Left cardiac atrium (tissue), 4 donors: ENCODE measurements around the gene ME1. TPM values are rescaled to one million over a fixed set of nuclear protein-coding genes. Genes with fewer than 3 reads are reported as not detected.
"Not testable (repeated sequence)": the region's sequence is repeated elsewhere in the genome, so short reads cannot be mapped to it uniquely, and the experiment has no call there.

ENCODE experiments used
- ATAC-seq, 2 donors: fragments of 200-7000 bp; cut with Tn5 transposase; one replicate each; pipeline ENCODE4 v1.9.1; 2020; ENCODE audit warnings: mild to moderate bottlenecking in 2 of 2, moderate library complexity in 2 of 2
- DNase-seq: peaks from one replicate; pipeline ENCODE4 v3.0.0-alpha.2; 2020
- intact Hi-C, 2 donors: fragments of 100-400 bp; cut with DNase I; formaldehyde crosslinking; loops; one replicate each; pipeline versions ENCODE4 v1.14.1 to v1.15.1; 2022 to 2023
- total RNA-seq, 2 donors: library from RNA; stranded (reverse); fragmentation: NEBNext Ultra II Directional; extraction: Animal tissue kit (Norgen Biotek cat#: 25700); gene quantifications; one replicate each; pipeline ENCODE4 v1.2.1, GENCODE V29; 2021
- donor health status: DM: no; HTN: yes; CAD: no.
- donor health status: DM: no; HTN: yes; CAD: no; lungs with severe emphysema.
- donor health status: DM: yes; HTN: yes; CAD: no.
- donor health status: Dilated cardiomyopathy.

Gene ME1
- total RNA-seq, 2 donors from 2014 or later: 23.4 to 34.8 TPM

DNA sequence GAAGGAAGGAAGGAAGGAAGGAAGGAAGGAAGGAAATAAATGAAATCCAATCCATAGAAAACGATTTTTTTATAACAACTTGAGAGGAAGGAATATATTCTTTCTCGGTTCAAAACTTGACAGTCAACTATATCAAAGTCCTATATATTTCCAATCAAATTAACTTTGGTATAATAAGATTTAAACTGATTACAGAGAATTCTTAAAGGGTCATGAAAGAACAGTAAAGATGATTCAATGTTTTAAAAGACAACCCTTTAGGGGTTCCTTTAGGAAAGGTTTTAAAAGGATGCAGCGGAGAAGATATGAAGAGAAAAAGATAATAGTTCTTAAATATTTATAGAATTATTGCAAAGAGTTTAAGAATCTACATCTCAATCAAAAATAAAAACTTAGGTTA, 61.2 kb downstream of the ME1 start:
- no peak for DNase-seq
- intact Hi-C loops: no loop called here
- ATAC-seq: no peak

DNA sequence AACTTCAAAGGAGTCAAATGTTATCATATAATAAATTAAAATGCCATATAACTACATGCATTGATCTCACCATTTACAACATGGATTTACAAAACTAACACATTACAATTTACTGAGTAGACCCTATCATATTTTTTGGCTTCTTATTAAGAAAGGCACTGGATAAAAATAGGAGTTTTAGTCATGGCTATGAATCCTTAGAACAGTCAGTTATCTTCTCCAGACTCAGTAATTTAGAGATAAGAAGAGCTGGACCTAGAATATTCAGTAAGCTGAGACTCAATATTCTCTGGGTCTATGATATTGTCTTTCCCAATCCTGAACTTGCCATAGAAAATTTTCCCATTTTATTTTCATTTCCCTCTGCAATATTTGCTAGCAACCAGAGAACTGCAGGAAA, 62.3 kb downstream of the ME1 start:
- DNase-seq (no peak), ATAC-seq (peak in 1 of 2 donors; percentile 58)
- intact Hi-C loops: no loop called here

DNA sequence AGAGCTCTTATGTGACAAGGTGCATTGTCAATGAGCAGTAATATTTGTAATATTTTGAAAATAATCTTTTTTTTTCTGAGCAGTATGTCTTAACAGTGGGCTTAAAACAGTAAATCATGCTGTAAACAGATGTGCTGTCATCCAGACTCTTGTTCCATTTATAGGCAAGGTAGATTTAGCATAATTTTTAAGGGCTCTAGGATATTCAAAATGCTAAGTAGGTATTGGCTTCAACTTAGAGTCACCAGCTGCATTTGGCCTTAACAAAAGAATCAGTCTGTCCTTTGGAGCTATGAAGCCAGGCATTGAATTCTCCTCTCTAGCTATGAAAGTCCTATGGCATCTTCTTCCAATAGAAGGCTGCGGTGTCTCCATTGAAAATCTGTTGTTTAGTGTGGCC, 63.7 kb downstream of the ME1 start:
- intact Hi-C loops: no loop called here
- no peak for ATAC-seq
- DNase-seq: no peak

DNA sequence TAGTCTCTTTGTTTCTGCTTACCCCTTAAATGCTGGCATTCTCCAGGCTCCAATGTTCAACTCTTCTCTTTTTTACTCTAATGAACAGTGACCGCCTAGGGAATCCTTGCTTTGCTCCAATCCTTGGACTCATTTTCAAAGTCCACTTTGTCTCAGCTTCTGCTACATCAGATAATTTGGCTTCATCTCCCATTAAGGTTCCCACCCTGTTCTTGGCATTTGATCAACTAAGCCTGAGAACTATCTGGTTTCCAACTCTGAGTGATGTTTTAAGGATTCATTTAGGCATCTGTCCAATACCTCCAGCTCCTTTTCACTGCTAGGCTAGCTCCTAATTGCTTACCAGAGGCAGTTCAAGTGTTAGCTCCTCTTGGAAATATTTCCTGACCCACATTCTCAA, 64.9 kb downstream of the ME1 start:
- no peak for DNase-seq
- intact Hi-C loops: no loop called here
- peak in 1 of 2 donors; percentile 83 for ATAC-seq

DNA sequence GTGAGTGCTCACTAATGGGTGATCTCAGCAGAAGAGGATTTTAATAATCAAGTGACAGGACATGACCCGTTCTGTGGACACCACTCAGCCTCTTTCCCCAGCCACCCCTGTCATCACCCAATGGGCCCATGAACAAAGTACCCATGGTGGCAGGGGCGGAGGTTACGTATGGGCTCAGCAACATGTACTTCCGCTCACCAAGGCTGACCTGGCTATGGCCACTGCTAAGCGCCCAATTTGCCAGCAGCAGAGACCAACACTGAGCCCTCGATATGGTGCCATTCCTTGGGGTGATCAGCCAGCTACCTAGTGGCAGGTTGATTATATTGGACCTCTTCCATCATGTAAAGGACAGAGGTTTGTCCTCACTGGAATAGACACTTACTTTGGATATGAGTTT, 68.5 kb downstream of the ME1 start:
- intact Hi-C loops, ATAC-seq, DNase-seq: not testable (repeated sequence)

DNA sequence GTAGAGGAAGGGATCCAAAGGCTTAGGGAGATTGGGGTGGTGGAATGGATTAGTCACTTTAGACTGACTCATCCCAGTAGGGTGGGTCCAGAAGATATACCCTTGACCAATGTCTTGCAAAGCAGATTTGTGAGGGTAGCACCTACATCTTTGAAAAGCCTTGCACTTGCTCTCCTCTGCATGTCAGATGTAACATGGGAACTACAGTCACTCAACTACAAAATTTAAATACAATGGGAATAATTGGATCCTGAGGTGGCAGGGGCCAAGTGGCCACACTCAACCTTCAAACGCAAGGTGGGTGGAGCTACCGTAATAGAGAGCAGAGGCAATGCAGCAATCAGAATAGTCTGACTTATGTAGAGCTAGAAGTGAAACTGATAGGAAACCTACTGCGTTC, 71.2 kb downstream of the ME1 start:
- ATAC-seq: no peak
- intact Hi-C loops: no loop called here
- no peak for DNase-seq

DNA sequence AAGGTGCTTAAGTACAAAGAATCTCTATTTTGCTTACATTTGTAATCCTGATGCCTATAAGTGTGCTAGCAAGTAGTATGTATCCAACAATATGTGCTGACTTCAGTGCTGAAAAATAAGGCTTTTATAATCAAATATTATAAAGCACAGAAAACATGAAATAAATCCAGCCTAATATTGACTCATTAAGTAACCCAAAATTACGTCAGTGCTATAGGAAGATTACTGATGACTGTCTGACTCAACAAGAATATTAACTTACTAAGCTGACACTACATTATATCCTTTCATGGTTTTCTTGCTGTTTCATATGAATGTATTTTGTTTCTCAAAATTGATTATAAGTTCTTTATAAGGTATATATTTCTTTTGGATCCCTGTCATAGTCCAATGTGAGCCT, 76.1 kb downstream of the ME1 start:
- DNase-seq (no peak), ATAC-seq (no peak)
- intact Hi-C loops: no loop called here

DNA sequence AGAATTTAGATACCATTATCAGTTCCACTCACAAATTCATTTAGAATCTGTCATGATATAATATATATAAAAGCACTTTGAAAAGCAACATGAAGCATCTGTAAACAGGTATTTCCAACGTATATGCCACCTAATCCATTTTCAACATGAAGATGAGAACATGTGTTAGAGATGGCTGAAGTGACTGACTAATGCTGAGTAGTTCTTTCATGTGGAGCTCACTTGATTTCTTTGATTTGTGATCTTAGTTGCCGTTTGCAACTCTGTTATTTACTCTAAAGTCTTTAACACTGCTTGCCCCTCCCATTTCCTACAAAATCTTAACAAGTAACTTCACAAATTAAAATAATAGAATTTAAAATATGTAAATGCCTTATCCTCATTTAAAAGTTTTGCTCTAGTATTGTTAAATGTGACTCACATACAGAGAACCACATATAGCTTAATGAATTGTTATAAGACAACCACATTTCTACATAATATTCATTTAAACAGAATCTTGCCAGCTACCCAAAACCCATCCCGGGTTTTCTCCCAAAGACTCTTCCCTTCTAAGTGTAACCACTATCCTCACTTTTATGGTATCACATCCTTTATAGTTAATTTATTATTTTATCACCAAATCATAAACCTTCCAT, 78.3 kb downstream of the ME1 start:
- intact Hi-C loops: no loop called here

DNA sequence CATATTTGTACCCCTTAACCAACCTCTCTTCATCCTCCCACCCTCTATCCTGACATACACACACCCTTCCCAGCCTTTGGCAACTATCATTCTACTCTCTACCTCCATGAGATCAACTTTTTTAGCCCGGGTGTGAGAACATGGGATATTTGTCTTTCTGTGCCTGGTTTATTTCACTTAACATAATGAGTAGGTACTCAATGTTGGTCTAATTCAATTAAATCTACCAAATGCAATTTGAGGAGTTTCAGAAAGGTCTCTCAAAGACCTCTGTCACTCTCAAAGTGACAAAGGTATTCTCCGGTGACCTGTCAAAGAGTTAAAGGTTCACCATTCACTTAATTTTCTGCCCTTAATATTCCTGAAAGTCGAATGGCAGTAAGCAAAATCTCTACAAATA, 87.7 kb downstream of the ME1 start:
- no peak for DNase-seq
- no peak for ATAC-seq
- intact Hi-C loops: no loop called here

More for the DNA sequence above, 78.3 kb downstream of the ME1 start:
- DNase-seq: no peak
- ATAC-seq: no peak

DNA sequence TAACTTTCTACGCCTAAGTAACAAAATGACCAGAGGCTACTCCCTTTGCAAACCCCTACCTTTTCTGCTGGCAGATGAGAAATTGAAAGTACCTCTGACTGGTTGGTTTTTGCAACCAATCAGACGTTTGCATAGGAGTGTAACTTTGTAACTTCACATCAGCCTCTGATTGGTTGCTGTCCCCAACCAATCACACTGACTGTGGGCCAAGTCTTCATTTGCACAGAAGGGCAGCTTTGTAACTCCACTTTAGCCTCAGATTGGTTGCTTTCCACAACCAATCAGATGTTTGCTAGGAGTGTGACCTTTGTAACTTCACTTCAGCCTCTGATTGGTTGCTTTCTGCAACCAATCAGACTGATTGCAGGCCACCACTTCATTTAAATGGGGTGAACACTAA, 89.1 kb downstream of the ME1 start:
- DNase-seq (no peak), ATAC-seq (no peak)
- intact Hi-C loops: no loop called here

DNA sequence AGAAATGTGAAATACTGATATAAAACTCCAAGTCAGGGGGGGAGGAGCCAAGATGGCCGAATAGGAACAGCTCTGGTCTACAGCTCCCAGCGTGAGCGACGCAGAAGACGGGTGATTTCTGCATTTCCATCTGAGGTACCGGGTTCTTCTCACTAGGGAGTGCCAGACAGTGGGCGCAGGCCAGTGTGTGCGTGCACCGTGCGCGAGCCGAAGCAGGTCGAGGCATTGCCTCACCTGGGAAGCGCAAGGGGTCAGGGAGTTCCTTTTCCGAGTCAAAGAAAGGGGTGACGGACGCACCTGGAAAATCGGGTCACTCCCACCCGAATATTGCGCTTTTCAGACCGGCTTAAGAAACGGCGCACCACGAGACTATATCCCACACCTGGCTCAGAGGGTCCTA, 96.9 kb downstream of the ME1 start:
- DNase-seq, ATAC-seq, intact Hi-C loops: not testable (repeated sequence)

DNA sequence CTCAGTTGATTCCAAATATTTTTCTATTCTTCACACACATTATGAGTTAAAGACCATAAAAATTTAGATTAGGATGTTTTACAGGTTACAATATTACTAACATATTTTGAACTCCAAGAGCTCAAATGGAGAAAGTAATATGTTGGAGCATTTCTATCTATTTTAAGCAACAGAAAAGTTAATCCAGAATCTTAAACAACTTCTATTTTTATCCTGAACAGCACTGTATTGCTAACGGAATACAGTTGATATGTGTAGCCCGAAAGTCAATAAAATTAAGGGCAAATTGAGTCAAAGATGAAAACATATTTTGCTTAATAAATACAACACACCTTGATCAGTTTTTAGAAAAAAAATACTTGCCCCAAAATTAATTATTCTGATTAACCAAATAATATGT, 97.4 kb downstream of the ME1 start:
- intact Hi-C loops: no loop called here
- ATAC-seq (no peak), DNase-seq (no peak)

DNA sequence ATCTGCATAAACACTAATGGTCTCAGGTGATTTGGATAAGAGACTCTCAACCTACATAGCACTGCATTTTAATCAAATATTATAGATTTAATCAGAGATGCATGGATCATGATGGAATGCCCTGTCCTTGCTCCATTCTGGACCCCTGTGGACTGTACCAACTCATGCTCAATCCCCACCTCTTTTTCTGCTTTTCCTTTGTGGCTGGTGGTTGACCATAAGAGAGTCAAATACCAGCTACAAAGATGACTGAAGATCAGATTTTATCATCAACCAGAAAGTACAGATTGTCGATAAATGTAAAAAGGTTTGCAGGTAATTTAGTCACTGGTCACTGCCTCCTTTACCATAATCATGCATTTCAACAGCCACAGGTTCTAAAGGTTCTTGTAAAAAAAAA, 116.2 kb downstream of the ME1 start:
- intact Hi-C loops: no loop called here
- ATAC-seq: no peak

DNA sequence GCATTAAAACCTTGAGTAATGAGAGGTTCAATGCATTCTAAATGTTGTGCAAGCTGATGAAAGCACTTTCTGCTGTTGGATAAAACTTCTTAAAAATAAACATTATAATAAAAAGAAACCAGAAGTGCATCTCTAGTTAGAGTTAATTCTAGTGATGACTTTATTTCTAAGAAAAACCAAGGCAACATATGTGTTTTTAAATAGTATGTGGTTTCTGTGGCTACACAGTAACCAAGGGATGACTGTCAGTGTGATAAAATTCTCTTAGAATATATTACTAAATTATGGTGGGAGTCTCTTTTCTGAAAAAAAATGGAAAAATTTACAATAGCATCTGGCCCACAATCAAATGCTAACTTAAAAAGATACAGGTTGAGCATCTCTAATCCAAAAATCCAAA, 117.0 kb downstream of the ME1 start:
- DNase-seq: no peak
- intact Hi-C loops: no loop called here
- no peak for ATAC-seq

More for the DNA sequence above, 116.2 kb downstream of the ME1 start:
- no peak for DNase-seq

DNA sequence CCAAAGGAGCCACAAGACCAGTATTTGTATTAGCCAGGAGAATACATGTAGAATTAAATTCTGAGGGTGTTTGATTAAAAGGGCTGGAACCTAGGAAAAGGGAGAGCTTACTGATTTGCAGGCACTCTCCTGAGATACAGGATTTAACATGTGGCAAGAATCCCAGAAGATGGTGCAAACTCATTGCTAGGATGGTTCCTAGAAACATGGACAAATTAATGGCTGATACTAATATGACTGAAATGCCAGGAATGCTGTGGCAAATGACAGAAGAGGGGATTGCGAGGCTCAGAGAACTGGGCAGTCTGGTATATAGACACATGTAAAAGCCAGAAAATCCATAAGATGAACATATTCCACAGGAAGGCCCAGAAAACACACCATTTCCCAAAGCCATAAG, 119.6 kb downstream of the ME1 start:
- no peak for ATAC-seq
- no peak for DNase-seq
- intact Hi-C loops: no loop called here

DNA sequence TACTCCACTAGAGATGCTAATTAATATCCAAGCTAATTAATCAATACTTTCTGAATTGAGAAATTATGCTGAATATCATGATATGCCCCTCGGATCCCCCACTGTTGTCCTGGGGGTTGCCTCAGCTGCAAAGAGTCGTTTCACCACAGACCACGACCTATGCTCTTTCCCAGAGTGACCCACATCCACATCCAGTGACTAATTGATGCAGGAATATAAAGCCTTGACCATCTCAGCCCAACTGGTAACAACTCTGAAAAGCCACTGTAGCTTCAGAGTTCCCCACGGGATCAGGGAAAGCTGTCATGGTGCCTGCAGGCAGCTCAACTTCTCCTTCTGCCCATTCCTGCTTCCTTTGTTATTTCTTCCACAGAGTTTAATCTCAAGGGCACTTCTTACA, 120.8 kb downstream of the ME1 start:
- intact Hi-C loops: no loop called here
- ATAC-seq: no peak
- DNase-seq: no peak

DNA sequence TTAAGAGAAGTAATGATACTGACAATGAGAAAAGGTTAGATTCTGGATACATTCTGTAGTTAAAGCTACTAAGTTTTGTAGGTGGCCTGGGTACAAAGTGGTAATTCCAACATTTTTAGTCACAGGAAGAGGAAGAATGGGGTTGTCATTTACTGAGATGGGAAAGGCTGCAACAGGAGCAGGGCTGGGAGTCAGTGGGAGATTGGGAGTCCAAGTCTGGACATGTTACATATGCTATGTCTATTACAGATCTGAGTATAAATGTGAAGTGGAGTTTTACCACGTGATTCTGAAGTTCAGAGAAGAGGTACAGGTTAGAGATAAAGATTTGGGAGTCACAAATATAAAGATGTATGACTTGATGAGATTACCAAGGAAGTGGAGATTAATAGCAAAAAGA, 121.5 kb downstream of the ME1 start:
- ATAC-seq (no peak), DNase-seq (no peak)
- intact Hi-C loops: no loop called here

DNA sequence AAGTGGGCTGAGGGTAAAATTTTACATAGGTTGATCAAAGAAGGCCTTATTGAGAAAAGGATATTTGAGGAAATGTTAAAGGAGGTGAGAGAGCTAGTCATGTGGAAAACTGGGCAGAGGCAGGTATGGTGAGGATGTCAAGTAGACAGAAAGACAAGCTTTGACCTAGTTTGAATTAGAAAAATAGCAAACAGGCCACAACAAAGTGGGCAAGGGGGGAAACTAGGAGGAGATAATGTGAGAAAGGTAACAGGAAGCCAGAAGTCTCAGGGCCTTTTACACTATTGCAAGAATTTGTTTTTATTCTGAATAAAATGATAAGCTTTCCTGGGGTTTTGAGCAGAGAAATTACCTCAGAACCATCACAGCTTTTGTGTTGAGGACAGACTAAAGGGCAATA, 122.0 kb downstream of the ME1 start:
- intact Hi-C loops: no loop called here
- no peak for DNase-seq
- no peak for ATAC-seq

DNA sequence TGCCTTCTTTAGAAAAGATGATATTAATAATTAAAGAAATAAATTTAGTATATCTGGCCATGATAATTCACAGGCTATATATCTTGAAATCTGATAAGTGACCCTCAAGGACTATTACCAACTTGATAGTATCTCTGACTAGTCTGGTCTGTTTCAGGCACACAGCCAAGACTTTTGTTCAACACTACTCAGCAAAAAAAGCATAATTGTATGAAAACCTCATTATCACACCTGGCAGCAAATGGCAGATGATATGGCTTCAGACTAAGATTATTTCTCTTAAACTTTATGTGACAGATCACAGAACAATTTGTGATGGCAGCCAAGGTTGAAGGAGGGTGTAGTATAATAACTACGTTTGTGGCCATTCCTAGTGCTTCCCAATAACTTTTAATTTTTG, 123.0 kb downstream of the ME1 start:
- no peak for ATAC-seq
- intact Hi-C loops: no loop called here
- DNase-seq: no peak

DNA sequence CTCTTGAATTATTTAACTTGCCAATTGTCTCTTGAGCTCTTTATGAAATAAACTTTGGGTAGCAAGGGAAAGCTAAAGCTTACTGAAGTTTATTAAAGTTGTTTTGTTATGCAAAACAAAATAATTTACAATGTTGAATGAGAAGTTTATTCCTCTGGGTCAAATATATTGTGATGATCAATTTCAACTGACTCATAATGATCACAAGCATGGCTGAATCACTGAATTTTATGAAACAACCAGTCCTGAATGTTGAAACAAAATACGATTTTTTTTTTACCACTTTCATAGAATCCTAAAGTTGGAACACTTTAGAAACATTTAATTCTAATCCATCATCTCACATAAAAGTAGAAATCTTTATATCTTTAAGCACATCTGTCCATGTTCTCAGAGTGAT, 127.4 kb downstream of the ME1 start:
- intact Hi-C loops: no loop called here
- DNase-seq (no peak), ATAC-seq (no peak)

DNA sequence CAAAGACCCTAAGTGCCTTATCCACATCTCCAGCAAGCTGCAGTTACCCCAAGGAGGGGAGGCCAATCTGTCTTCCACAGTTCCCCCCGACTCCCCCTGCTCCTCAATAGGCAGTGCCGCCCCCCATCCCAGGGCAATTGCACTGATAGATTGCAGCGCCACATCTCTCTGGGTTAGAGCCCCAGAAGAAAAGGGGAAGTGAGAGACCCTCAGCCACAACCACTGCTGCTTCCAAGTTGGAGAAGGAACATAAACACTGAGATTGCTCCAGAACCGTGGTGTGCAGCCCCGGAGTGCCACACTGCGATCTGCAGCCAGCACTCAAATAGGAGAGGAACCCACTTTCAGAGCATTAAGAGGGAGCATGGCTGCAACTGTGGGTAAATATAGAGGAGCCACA, 136.2 kb downstream of the ME1 start:
- no peak for ATAC-seq
- no peak for DNase-seq
- intact Hi-C loops: no loop called here
